NCI-H1048 (cell line): ENCODE results near the gene CAD.

ENCODE experiments used
- DNase-seq: peaks from one replicate; lab custom pipeline; 2025; lab: John Stamatoyannopoulos, UW

CAD gene

DNA sequence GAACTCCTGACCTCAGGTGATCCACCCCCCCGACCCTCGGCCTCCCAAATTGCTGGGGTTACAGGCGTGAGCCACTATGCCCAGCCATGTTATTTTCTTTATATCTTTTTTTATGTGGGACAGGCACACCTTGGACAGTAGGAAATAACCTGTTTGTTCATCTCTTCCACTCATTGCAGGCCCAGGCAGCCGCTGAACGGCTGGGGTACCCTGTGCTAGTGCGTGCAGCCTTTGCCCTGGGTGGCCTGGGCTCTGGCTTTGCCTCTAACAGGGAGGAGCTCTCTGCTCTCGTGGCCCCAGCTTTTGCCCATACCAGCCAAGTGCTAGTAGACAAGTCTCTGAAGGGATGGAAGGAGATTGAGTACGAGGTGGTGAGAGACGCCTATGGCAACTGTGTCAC lies 8.4 kb downstream of the CAD start:
- no peak for DNase-seq

DNA sequence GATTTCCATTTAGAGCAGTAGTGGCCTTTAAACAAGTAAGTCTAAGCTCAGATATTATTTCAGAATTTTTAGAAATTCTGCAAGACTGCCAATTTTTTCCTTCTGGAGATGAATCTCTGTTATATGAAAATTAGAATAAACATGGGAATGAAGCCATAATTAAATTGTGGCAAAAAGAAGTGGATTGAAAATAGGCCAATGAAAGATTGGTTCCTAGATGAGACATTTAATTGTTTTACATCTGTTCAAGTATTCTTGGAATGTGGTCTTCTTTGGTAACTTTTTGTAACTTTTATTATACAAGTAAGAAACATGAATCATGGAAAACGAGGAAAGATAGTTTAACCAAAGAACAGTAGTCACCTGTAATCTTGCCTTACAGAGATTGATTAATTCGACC lies 10.3 kb downstream of the CAD start:
- DNase-seq = no peak

- DNase-seq = no peak
Observed at GRCh38 chr2:27231921-27232320, 14.8 kb downstream of the CAD start.

- DNase-seq = no peak
Observed at GRCh38 chr2:27233341-27233740, 16.2 kb downstream of the CAD start.

- DNase-seq = no peak
Observed at GRCh38 chr2:27236136-27236535, 19.0 kb downstream of the CAD start.

DNA sequence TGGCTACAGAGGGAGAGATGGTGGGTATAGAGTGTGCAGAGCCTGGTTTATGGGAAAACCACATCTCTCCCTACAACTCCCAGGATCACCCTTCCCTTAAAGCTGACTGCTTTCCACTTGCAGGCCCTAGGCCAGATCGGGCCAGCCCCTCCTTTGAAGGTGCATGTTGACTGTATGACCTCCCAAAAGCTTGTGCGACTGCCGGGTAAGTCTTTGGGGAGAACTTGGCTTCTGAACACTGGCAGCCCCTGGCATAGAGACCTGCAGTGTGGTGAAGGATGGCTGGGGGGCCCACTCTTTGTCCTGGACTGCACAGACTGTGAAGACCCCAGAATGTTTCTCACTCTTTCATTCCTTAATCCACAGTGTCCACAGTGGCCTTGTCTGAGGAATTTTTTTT lies 19.5 kb downstream of the CAD start:
- DNase-seq = no peak

GRCh38 chr2:27237341-27237945 lies 20.3 kb downstream of the CAD start:
- no peak for DNase-seq

GRCh38 chr2:27238976-27239375 lies 21.8 kb downstream of the CAD start:
- DNase-seq = no peak

- no peak for DNase-seq
Observed at GRCh38 chr2:27240406-27240805, 23.2 kb downstream of the CAD start.

DNA sequence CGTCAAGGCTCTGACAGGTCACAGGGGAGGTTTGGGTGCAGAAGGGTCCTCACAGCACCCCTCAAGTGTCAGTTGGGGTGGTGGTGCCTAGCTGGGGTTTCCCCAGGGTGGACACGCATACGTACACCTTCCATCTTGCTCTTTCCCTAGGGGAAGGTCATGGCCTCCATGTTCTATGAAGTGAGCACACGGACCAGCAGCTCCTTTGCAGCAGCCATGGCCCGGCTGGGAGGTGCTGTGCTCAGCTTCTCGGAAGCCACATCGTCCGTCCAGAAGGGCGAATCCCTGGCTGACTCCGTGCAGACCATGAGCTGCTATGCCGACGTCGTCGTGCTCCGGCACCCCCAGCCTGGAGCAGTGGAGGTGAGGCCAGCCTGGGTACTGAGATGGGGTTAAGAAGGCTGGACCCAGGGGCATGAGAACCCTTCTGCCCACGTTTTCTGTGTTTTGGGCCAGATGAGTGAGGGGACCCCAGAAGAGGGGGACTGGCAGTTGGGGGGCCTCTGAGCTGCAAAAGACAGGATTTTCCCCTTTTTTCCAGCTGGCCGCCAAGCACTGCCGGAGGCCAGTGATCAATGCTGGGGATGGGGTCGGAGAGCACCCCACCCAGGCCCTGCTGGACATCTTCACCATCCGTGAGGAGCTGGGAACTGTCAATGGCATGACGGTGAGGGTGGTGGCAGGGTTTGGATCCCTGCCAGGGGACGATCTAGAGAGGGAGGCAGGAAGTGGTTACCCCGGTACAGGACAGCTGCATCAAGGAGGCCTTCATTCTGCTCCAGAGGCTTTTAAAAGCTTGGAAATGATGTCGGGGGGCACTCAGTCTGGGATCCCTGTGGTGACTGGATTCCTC lies 24.8 kb downstream of the CAD start:
- no peak for DNase-seq

DNA sequence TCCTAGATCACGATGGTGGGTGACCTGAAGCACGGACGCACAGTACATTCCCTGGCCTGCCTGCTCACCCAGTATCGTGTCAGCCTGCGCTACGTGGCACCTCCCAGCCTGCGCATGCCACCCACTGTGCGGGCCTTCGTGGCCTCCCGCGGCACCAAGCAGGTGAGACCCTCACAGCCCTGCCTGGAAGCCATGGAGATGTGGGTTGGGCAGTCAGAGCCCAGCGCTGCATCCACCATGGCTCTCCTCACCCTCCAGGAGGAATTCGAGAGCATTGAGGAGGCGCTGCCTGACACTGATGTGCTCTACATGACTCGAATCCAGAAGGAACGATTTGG lies 25.4 kb downstream of the CAD start:
- DNase-seq = no peak

DNA sequence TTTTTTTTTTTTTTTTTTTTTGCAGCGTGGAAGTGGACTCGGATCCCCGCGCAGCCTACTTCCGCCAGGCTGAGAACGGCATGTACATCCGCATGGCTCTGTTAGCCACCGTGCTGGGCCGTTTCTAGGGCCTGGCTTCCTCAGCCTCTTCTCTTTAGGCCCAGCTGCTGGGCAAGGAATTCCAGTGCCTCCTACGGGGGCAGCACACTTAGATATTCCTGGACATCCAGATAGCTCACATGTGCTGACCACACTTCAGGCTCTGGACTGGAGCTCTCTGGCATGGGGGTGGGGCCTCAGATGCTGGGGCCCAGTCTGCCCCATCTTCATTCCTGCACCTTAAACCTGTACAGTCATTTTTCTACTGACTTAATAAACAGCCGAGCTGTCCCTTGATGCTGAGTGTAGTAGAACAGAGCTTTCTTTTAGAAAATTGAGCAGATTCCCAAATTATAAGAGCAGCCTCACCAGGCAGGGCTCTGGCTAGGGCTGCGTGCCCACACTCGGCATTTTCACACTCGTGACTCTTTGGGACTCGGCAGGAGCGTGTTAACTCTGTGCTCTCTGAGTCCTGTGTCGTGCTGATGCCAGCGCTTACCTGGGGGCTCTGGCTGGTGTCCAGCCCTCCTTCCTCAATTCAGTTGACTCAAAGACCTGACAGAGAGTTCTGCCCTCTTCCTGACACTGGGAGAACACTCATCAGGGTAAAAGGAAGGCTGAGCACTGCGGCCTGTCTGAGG lies 26.4 kb downstream of the CAD start:
- no peak for DNase-seq

DNA sequence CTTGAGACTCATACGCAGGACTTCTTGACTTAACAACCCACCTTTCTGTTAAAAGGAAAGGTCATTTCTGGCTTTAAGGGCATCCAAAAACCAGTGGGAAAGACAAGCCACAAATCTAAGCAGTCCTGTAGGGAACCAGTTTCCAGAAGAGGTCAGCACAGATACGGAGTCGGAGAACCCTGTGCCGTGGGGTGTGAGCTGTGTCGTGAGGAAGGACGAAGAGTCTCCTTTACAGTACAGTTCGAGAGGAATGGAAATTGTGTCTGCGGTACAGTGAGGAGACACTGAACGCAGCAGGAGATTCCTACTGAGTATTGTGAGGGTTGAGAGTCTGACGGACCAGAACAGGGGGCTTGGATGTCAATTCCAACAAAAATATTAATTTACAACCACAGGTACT lies 27.9 kb downstream of the CAD start:
- no peak for DNase-seq

DNA sequence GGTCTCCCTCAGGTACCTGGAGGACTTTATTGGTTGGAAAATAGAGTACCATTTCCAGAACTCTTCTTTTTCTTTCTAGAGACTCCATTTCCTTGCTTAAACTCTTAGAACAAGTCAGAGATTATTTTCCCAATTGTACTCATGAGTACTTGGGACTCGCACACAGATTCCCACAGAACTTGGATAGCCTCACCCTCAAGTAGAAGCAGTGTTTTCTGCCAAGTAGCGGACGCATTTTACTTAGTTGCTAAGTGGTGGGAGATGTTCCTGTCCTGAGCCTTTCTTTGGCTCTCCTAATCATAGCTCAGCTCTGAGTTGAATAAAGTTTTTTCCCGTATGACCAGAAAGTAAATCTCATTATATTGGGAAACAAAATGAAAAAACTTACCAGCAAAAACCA lies 28.5 kb downstream of the CAD start:
- DNase-seq = no peak

DNA sequence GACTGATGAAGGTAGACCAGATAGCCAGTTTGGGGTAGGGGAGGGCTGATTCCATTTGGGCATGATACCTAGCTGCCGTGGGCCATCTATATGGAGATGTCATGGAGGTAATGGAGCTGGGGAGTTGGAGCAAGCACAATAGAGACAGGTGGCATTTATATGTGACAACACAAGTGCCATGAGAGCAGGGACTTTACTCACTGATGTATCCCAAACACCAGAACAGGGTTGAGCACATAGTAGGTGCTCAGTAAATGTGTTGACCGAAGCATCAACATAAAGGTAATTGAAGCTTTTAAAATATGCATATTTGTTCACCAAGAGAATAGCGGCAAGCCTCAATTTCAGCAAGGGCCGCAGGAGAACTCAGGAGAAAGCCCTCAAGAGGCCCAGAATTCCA lies 30.7 kb downstream of the CAD start:
- DNase-seq = no peak

DNA sequence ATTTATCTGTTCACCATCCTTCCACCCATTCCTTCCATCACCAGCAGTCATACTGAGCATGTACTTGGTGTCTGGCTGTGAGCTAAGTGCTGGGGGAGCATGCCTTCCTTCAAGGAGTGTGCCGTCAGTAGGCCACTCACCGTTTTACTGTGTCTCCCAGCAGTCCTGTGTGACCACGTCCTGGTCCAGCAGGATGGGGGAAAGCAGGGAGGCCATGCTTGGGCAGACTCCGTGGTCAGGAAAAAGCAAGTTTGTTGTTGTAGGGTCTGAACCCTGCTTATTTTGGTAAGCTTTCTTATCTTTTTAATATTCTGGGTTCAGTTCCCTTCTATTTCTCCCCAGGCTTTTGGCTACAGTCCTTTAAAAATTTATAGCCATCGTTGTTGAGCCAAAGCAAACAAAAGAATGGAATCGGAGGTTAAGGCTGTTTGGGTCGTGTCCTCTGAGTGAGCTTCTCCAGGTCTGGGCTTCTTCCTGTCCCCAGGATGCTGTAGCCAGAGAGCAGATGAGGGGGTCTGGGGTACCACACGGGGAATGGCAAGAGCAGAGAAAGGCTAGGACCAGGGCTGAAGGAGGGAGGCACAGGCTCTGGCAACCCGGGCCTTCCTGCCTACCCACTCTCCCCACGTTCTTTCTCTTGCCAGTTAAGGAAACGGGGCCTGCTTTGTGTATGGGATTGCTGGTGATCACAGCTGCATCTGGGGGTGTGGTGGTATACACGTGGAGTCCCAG lies 32.2 kb downstream of the CAD start:
- no peak for DNase-seq

GRCh38 chr2:27249891-27250651 lies 32.9 kb downstream of the CAD start:
- DNase-seq = no peak

GRCh38 chr2:27250652-27251379 lies 33.6 kb downstream of the CAD start:
- DNase-seq = no peak

DNA sequence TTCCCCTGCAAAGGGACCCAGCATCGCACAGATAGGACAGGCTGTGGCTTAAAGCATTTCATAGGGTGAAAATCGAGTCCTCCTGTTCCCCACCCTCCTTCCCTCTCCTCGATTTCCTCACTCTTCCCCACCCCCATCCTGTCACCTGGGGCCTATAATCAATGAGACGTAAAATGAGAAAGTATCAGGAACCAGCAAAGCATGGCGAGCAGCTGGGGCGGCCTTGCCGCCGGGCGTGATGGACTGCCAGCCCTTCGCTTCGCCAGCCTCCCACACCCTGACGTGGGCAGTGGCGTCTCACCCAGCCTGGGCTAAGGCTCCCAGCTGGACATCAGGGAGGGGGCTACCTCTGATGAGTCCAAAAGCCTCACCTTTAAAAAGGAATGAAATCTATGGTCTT lies 34.6 kb downstream of the CAD start:
- no peak for DNase-seq

- no peak for DNase-seq
Observed at GRCh38 chr2:27255187-27255586, 38.0 kb downstream of the CAD start.

DNA sequence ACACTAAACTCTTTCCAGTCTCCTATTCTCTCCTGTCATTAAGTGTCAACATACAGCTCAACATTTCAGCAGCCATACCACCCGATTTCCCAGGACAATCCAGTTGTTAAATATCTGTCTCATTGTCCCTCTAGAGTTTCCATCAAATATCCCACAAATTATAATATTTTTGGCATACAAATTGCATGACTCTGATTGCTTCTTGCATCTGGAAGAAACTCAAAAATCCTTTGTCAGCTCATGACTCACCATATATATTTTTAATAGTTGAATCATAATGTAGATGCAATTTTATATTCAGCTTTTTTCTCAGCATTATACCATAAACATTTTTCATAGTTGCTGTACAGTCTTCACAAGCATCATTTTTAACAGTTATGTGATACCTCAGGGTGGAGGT lies 38.5 kb downstream of the CAD start:
- no peak for DNase-seq
